Karpas-422 (cell line): ENCODE measurements around the gene GNAO1. TPM values are rescaled to one million over a fixed set of nuclear protein-coding genes. Genes with fewer than 3 reads are reported as not detected.

ENCODE experiments used
- DNase-seq: peaks from one replicate; pipeline ENCODE4 v3.0.0-alpha.2; 2015
- H2AFZ ChIP-seq: fragments of 200-600 bp; sonication (generic); 2 replicates; pipeline ENCODE4 v1.6.1; 2014; ENCODE audit warnings: antibody characterized with exemption, low read length, mixed read lengths
- H3K27ac ChIP-seq: fragments of 200-600 bp; sonication (generic); 2 replicates; pipeline ENCODE4 v1.5.1; 2014; ENCODE audit warnings: mild to moderate bottlenecking, low read length, moderate library complexity
- H3K27me3 ChIP-seq: fragments of 200-600 bp; sonication (generic); 2 replicates; pipeline ENCODE4 v1.6.1; 2014; ENCODE audit warnings: low read length, mixed read lengths
- H3K36me3 ChIP-seq: fragments of 200-600 bp; sonication (generic); 2 replicates; pipeline ENCODE4 v1.6.1; 2014; ENCODE audit warnings: low read length, mixed read lengths; ENCODE audit not compliant: insufficient read depth
- H3K4me1 ChIP-seq: fragments of 200-600 bp; sonication (generic); 2 replicates; pipeline ENCODE4 v1.6.1; 2014; ENCODE audit warnings: mild to moderate bottlenecking, low read length, mixed read lengths
- H3K4me2 ChIP-seq: fragments of 200-600 bp; sonication (generic); 2 replicates; pipeline ENCODE4 v1.6.1; 2014; ENCODE audit warnings: low read length, low read depth, mild to moderate bottlenecking; ENCODE audit not compliant: poor library complexity, severe bottlenecking
- H3K4me3 ChIP-seq: fragments of 200-600 bp; sonication (generic); 2 replicates; pipeline ENCODE4 v1.5.1; 2014; ENCODE audit warnings: mild to moderate bottlenecking, antibody characterized with exemption, low read length, mixed read lengths
- H3K79me2 ChIP-seq: fragments of 200-600 bp; sonication (generic); 2 replicates; pipeline ENCODE4 v1.6.1; 2014; ENCODE audit warnings: mild to moderate bottlenecking, low read length, mixed read lengths
- H3K9ac ChIP-seq: fragments of 200-600 bp; sonication (generic); 2 replicates; pipeline ENCODE4 v1.6.0; 2014; ENCODE audit warnings: low read length
- H3K9me2 ChIP-seq: fragments of 200-600 bp; sonication (generic), shearing (Covaris generic); replicated peaks from 2 replicates; pipeline ENCODE4 v1.6.0; 2014; ENCODE audit warnings: mild to moderate bottlenecking, low read length, moderate library complexity; ENCODE audit not compliant: insufficient read depth
- H3K9me3 ChIP-seq: fragments of 300-700, 200-600 bp; sonication (generic); 2 replicates; pipeline ENCODE4 v1.6.1; 2014; ENCODE audit warnings: low read length, mixed read lengths
- H4K20me1 ChIP-seq: fragments of 200-600 bp; sonication (generic); 2 replicates; pipeline ENCODE4 v1.6.1; 2014; ENCODE audit warnings: mild to moderate bottlenecking, antibody characterized with exemption, low read length, low read depth; ENCODE audit not compliant: insufficient read depth
- total RNA-seq: library from RNA; depleted of rRNA; stranded (reverse); fragments of >200 nt; shearing (Covaris generic); gene quantifications from 2 replicates; pipeline ENCODE4 v1.2.3, GENCODE V29; 2014; ENCODE audit warnings: low replicate concordance

GNAO1 gene
- total RNA-seq, 1 experiment from 2014 or later: 2.3 TPM

DNA sequence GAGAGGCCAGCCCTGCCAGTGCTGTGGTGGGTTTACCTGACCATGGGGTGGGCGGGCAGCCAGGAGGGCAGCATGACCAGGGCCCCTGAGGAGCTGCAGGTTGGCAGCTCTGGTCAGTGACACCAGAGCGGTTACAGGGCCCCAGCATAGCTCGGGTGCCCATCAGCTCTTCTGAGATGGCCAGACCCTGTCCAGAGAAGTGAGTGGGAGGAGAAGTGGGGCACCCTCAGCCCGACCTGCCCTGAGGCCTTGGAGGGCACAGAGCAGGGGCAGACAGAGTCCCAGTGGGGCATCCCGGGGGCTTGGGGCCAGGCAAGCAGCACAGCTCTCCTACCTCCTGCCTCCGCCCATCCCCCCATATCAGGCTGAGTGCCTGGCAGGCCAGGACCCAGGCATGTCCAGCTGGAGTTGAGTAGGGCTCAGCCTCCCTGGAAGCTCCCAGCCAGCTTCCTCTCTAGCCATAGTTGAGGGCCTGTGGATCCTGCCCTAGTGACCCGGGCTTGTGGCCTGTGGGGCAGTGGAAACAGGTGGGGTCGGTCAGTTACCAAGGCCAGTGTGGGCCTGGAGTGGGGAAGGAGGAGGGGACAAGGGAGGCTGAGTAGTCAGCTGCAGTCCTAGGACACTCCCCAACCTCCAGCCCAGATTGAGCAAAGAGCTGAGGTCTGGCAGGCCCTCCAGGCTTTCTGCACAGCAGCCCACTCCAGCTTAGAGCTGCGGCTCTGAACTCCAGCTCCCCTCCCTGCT is 150.5 kb downstream of the GNAO1 start:
- H3K9ac ChIP-seq: no peak overlapping the region
- H3K27ac ChIP-seq: no peak overlapping the region

DNA sequence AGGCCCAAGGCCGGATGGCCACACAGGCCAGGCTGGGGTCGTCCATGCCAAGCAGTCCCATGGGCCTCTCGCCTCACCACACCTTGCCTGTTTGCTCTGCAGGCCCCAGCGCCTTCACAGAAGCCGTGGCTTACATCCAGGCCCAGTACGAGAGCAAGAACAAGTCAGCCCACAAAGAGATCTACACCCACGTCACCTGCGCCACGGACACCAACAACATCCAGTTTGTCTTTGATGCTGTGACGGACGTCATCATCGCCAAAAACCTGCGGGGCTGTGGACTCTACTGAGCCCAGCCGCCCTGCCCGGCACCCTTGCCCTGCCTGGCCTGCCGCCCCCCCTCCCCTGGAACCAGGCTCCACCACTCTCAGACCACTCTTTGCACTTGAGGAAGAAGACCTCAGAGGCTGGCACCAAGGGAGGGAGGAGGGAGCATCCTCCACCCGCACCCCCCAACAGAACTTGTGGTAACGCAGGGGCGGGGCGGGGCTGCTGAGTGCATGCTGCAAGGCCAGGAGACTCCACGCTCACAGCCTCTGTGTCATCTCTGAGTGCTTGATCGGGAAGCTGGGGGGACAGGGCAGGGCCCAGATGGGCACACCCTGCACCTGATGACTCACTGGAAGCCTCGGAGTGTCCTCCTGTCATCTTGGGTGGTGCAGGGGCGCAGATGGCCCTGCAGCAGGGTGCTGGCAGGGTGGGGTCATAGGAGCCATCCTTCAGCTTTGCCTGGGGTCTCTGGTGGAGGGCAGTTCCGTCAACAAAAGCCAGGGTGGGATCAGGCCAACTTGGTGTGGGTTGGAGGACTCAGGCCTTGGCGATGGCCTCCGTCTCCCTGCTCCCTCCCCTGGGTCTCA is 152.6 kb downstream of the GNAO1 start:
- Histone ChIP-seq H3K4me1 (no peaks in the 10 kb centered on the region), H3K9me2 (no peaks in the 10 kb centered on the region), H3K27me3 (no peaks in the 10 kb centered on the region), H3K9ac (no peak overlapping the region), H3K4me3 (no peak overlapping the region), H3K79me2 (no peaks in the 10 kb centered on the region), H3K9me3 (no peaks in the 10 kb centered on the region), H3K36me3 (no peaks in the 10 kb centered on the region), H3K4me2 (no peak overlapping the region), H2AFZ (no peak overlapping the region), H4K20me1 (no peaks in the 10 kb centered on the region), H3K27ac (no peak overlapping the region)
- no peak for DNase-seq

More for the DNA sequence above, 150.5 kb downstream of the GNAO1 start:
- no peak overlapping the region for H3K4me2 ChIP-seq
- DNase-seq: no peak
- H3K27me3 ChIP-seq: no peaks in the 10 kb centered on the region
- H3K4me1 ChIP-seq: peaks cover 11% of the 10 kb centered on the region
- H3K9me3 ChIP-seq: no peaks in the 10 kb centered on the region
- no peaks in the 10 kb centered on the region for H3K9me2 ChIP-seq
- H3K36me3 ChIP-seq: no peaks in the 10 kb centered on the region
- H3K79me2 ChIP-seq: no peaks in the 10 kb centered on the region
- no peak overlapping the region for H2AFZ ChIP-seq
- no peaks in the 10 kb centered on the region for H4K20me1 ChIP-seq
- H3K4me3 ChIP-seq: no peak overlapping the region

DNA sequence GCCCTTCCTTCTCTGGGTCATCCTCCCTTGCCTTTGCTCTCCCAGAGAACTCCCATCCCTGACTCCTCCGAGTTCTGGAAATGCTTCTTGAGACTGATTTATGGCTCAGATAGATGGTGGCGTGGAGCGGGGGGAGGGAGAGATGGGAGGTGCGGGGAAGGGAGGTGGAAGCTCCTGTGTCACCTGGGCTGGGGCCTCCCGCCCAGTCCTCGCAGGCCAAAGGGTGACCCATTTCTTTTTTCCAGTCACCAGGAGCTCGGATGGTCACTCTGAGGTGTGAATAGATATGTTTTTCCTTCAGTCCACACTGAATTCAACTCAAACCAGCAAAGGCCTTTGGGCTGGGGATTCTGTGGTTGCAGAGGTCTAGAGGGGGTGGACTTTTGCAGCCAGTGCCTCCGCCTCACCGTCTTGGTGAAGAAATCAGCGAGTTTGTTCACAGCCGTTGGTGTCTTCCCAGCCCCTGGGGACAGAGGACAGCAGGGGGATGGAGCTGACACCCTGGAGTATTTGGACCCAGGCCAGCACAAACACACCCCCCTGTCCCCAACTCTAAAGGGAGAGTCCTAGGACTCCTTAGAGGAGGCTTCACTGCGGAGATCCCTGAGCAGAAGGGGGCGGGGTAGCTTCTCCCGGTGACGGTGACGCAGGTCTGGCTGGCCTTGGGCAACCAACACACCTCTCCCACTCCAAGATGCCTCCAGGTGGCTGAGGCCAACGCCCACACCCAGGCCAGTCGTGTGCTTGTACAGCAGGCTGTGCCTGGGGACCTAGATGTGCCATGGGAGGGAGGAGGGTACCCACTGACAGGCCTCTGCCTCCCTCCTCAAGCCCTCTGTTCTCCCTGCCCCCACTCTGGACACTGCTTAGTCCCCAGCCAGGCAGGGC is 153.5 kb downstream of the GNAO1 start:
- no peaks in the 10 kb centered on the region for H4K20me1 ChIP-seq
- no peaks in the 10 kb centered on the region for H3K9me2 ChIP-seq
- H3K27ac ChIP-seq: no peak overlapping the region
- no peak overlapping the region for H3K9ac ChIP-seq
- no peaks in the 10 kb centered on the region for H3K36me3 ChIP-seq
- DNase-seq: no peak
- no peaks in the 10 kb centered on the region for H3K4me1 ChIP-seq
- no peak overlapping the region for H3K4me3 ChIP-seq
- no peak overlapping the region for H2AFZ ChIP-seq
- H3K79me2 ChIP-seq: no peaks in the 10 kb centered on the region
- H3K27me3 ChIP-seq: no peaks in the 10 kb centered on the region
- no peak overlapping the region for H3K4me2 ChIP-seq
- H3K9me3 ChIP-seq: no peaks in the 10 kb centered on the region

DNA sequence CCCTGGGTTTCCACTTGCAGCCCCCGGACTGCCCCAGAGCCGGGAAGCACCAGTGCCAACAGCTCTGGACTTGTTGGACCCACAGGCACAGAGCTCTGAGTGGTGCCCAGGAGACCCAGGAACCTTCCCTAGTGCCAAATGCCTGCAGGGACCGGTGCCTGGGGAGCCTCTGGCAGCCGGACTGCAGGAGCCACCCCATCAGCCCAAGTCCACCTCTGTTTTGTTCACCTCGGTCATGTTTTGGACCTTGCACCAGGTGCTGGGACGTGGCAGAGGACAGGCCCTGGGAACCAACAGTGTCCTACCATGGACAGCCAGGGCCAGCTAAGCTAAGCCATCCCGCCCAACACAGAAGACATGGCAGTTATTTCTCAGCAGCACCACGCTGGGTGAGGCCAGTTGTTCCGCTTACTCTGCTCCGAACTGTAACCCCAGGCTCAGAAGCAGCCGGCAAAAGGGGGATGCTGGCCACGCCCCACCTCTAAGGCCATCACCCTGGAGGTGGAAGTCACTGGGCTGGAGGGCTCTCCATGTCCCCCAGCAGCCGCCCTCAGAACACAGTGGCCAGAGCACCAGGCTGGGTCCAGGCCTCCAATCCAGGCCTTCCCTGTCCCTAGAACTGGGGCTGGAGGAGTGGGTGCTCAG is 154.2 kb downstream of the GNAO1 start:
- H3K9me3 ChIP-seq: no peaks in the 10 kb centered on the region
- H3K4me3 ChIP-seq: no peak overlapping the region
- H3K79me2 ChIP-seq: no peaks in the 10 kb centered on the region
- no peak overlapping the region for H3K27ac ChIP-seq
- no peak for DNase-seq
- H3K36me3 ChIP-seq: no peaks in the 10 kb centered on the region
- no peaks in the 10 kb centered on the region for H3K9me2 ChIP-seq
- H3K9ac ChIP-seq: no peak overlapping the region
- no peak overlapping the region for H2AFZ ChIP-seq
- no peaks in the 10 kb centered on the region for H4K20me1 ChIP-seq
- H3K4me1 ChIP-seq: no peaks in the 10 kb centered on the region
- H3K27me3 ChIP-seq: no peaks in the 10 kb centered on the region
- H3K4me2 ChIP-seq: no peak overlapping the region

DNA sequence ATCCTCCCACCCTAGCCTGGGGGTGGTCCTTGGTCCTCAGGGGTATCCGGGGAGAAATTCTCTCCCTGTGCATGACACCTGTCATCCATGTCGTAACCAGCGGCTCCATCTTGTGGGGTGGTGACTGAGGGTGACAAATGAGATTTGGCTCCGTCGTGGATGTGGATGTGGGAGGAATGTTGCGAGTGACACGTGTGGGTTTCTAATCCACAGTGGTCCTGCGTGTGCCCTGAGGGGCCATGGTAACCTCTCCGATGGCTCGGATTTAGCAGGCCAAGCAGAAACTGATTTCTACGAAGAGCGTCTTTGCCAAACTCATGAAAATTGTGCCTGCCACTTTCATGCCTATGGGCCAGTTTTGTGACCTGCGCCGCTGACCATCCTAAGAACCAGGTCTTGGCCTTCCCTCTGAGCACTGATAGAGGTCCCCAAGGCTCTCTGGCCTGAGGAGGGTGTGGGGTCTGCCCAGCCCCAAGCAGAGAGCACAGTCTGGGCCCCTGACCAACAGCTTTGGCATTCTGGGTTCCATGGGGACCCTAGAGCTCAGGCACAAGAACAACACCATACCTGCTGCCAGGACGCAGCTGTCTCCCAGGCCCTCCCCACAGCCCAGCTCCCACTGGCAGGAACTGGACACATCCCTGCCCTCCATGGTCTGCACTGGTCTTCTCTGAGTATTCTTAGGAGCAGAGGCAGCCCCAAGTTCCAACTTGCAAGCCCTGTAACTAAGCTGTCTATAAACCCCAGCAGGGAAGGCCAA is 155.0 kb downstream of the GNAO1 start:
- Histone ChIP-seq H4K20me1 (no peaks in the 10 kb centered on the region), H3K4me1 (no peaks in the 10 kb centered on the region), H3K9me2 (no peaks in the 10 kb centered on the region), H3K9me3 (no peaks in the 10 kb centered on the region), H2AFZ (no peak overlapping the region), H3K4me3 (no peak overlapping the region), H3K27me3 (no peaks in the 10 kb centered on the region), H3K36me3 (no peaks in the 10 kb centered on the region), H3K79me2 (no peaks in the 10 kb centered on the region), H3K9ac (no peak overlapping the region), H3K4me2 (no peak overlapping the region), H3K27ac (no peak overlapping the region)
- DNase-seq: no peak

DNA sequence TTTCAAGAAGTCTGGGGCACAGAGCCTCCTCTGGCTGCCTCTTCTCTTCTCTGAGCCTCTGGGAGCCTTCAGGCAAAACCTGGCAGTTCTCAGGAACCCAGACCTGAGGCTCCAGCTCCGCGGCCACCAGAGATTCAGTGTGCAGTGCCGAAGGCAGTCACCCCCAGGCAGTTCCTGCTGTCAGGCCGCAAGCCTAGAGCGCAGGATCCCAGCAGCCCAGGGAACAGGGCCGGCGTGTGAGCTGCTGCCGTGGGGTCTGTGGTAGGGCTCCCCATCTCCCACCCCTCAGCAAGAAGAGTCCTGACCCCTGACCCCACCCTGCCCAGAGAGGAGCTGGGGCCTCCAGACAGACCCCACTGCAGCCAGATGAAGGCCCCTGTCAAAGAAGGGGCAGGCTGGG is 155.9 kb downstream of the GNAO1 start:
- Histone ChIP-seq H3K79me2 (no peaks in the 10 kb centered on the region), H3K9ac (no peak overlapping the region), H3K4me1 (no peaks in the 10 kb centered on the region), H3K4me2 (no peak overlapping the region), H3K9me3 (no peaks in the 10 kb centered on the region), H4K20me1 (no peaks in the 10 kb centered on the region), H3K4me3 (no peak overlapping the region), H3K27ac (no peak overlapping the region), H3K27me3 (no peaks in the 10 kb centered on the region), H3K9me2 (no peaks in the 10 kb centered on the region), H2AFZ (no peak overlapping the region), H3K36me3 (no peaks in the 10 kb centered on the region)
- no peak for DNase-seq

DNA sequence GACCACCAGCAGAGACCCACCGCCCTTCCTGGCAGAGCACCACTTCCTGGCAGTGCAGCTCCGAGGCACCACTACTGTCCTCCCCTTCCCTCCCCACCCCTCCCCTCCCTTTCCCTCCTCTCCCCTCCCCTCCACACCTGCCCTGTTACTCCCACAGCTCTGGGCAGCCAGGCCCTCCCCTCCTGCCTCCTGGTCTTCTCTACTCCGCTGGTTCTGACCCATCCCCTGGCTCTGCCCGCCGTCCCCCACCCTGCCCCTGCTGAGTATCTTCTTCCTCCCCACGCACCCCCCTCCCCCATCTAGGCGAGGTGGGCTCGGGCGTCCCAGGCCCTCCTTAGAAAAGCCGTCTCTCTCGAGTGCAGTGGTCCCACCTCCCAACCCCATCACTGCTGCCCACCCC is 156.4 kb downstream of the GNAO1 start:
- H3K27me3 ChIP-seq: no peaks in the 10 kb centered on the region
- H3K4me3 ChIP-seq: no peak overlapping the region
- H3K79me2 ChIP-seq: no peaks in the 10 kb centered on the region
- no peak overlapping the region for H3K4me2 ChIP-seq
- DNase-seq: no peak
- no peaks in the 10 kb centered on the region for H3K9me2 ChIP-seq
- H4K20me1 ChIP-seq: no peaks in the 10 kb centered on the region
- H3K9ac ChIP-seq: no peak overlapping the region
- no peaks in the 10 kb centered on the region for H3K36me3 ChIP-seq
- H2AFZ ChIP-seq: no peak overlapping the region
- no peak overlapping the region for H3K27ac ChIP-seq
- no peaks in the 10 kb centered on the region for H3K9me3 ChIP-seq
- no peaks in the 10 kb centered on the region for H3K4me1 ChIP-seq
